Stimulated activated CD8-positive, alpha-beta memory T cell treated with anti-CD3 and anti-CD28 coated beads, Interleukin-2, amount 100 ng/mL, for 1 hour (primary cell): Measurements from ENCODE around the gene FIBCD1.

ENCODE experiments used
- DNase-seq, 2 donors: peaks; one replicate each; pipeline ENCODE4 v3.0.0-alpha.2; 2020; ENCODE audit warnings: low read depth in 2 of 2

FIBCD1 gene

GRCh38 chr9:130938652-130939404, at the start of gene FIBCD1:
TSS of gene FIBCD1 (minus strand) at chr9:130939247. CDS start at chr9:130938607, 640 bp downstream.
- no peak for DNase-seq

GRCh38 chr9:130988400-130988747, 49.3 kb upstream of the FIBCD1 start:
- DNase-seq = no peak

GRCh38 chr9:130987738-130988399, 48.8 kb upstream of the FIBCD1 start:
- no peak for DNase-seq

- DNase-seq = no peak
Measured at GRCh38 chr9:130987054-130987453, 48.0 kb upstream of the FIBCD1 start.

- DNase-seq = no peak
Measured at GRCh38 chr9:130986356-130986965, 47.4 kb upstream of the FIBCD1 start.

- DNase-seq = no peak
Measured at GRCh38 chr9:130985606-130986162, 46.6 kb upstream of the FIBCD1 start.

- no peak for DNase-seq
Measured at GRCh38 chr9:130985029-130985428, 46.0 kb upstream of the FIBCD1 start.

- no peak for DNase-seq
Measured at GRCh38 chr9:130984521-130984920, 45.5 kb upstream of the FIBCD1 start.

- DNase-seq = no peak
Measured at GRCh38 chr9:130983970-130984369, 44.9 kb upstream of the FIBCD1 start.

- DNase-seq = no peak
Measured at GRCh38 chr9:130983359-130983670, 44.3 kb upstream of the FIBCD1 start.

GRCh38 chr9:130982636-130983358, 43.8 kb upstream of the FIBCD1 start:
- DNase-seq = no peak

- no peak for DNase-seq
Measured at GRCh38 chr9:130981756-130982137, 42.7 kb upstream of the FIBCD1 start.

- no peak for DNase-seq
Measured at GRCh38 chr9:130981002-130981755, 42.1 kb upstream of the FIBCD1 start.

GRCh38 chr9:130980526-130980925, 41.5 kb upstream of the FIBCD1 start:
- no peak for DNase-seq

- no peak for DNase-seq
Measured at GRCh38 chr9:130979591-130980385, 40.7 kb upstream of the FIBCD1 start.

- DNase-seq = no peak
Measured at GRCh38 chr9:130977811-130978221, 38.8 kb upstream of the FIBCD1 start.

GRCh38 chr9:130975932-130976841, 37.1 kb upstream of the FIBCD1 start:
- DNase-seq = no peak

GRCh38 chr9:130975156-130975555, 36.1 kb upstream of the FIBCD1 start:
- no peak for DNase-seq

GRCh38 chr9:130974697-130975096, 35.6 kb upstream of the FIBCD1 start:
- DNase-seq = no peak
